ENCODE data around the gene GULP1.
"Not testable (repeated sequence)": the region's sequence is repeated elsewhere in the genome, so short reads cannot be mapped to it uniquely, and the experiment has no call there.

Gene GULP1

GRCh38 chr2:188604579-188604978 is 312.9 kb downstream of the GULP1 start (continued):
- TF ChIP-seq ZNF341 (tag by site-specific recombination; IDR thresholded peaks at IDR 0.05; ENCODE audit: low read depth) (no peak), ZBTB10 (tag by site-specific recombination; IDR thresholded peaks at IDR 0.05) (no peak), YY2 (tag by site-specific recombination; IDR thresholded peaks at IDR 0.05) (no peak), HOXA7 (CRISPR knock-in tag; IDR thresholded peaks at IDR 0.05; ENCODE audit: borderline replicate concordance) (no peak), ZNF311 (tag by site-specific recombination; IDR thresholded peaks at IDR 0.05; ENCODE audit: borderline replicate concordance) (no peak), ZNF16 (tag by site-specific recombination; IDR thresholded peaks at IDR 0.05; ENCODE audit: low read depth) (no peak)

GRCh38 chr2:188605609-188606584 is 314.2 kb downstream of the GULP1 start:
- H3K36me3 ChIP-seq (ENCODE audit: control insufficient read depth in 2 of 2, insufficient read depth in 1 of 2, low read length in 2 of 2); H3K9me3 ChIP-seq (ENCODE audit: control insufficient read depth, insufficient read depth, low read depth, low read length); POLR2A ChIA-PET; H3K4me1 ChIP-seq (ENCODE audit: control insufficient read depth, insufficient read depth, low read length); H3K27ac ChIP-seq (ENCODE audit: extremely low read depth, low read depth, low read length); H3K4me3 ChIP-seq (ENCODE audit: low read depth, low read length): not testable (repeated sequence)
- CTCF ChIA-PET: interaction anchor here (0.6 kb wide), 1 partner anchor 82 kb away, joined by 3 read pairs; no protein-coding TSS in a partner anchor

- CTCF ChIA-PET; H3K36me3 ChIP-seq (ENCODE audit: control insufficient read depth in 2 of 2, insufficient read depth in 1 of 2, low read length in 2 of 2); H3K9me3 ChIP-seq (ENCODE audit: control insufficient read depth, insufficient read depth, low read depth, low read length); H3K27ac ChIP-seq (ENCODE audit: extremely low read depth, low read depth, low read length); H3K4me1 ChIP-seq (ENCODE audit: control insufficient read depth, insufficient read depth, low read length); POLR2A ChIA-PET; H3K4me3 ChIP-seq (ENCODE audit: low read depth, low read length): not testable (repeated sequence)
Measured at GRCh38 chr2:188606596-188606995, 314.9 kb downstream of the GULP1 start.

- TF ChIP-seq ZNF704 (tag by site-specific recombination; IDR thresholded peaks at IDR 0.05): no peak
- TF ChIP-seq ZNF24 (tag by site-specific recombination; IDR thresholded peaks at IDR 0.05): no peak
- TF ChIP-seq ZNF521 (tag by site-specific recombination; IDR thresholded peaks at IDR 0.05): no peak
- no peak for TF ChIP-seq PRDM2 (tag by site-specific recombination; IDR thresholded peaks at IDR 0.05; ENCODE audit: borderline replicate concordance)
- no peak for TF ChIP-seq ZNF302 (tag by site-specific recombination; IDR thresholded peaks at IDR 0.05; ENCODE audit: low read depth)
- no peak for TF ChIP-seq ZNF837 (tag by site-specific recombination; IDR thresholded peaks at IDR 0.05)
- TF ChIP-seq ZIC2 (tag by site-specific recombination; IDR thresholded peaks at IDR 0.05): no peak
- no peak for TF ChIP-seq ZNF391 (tag by site-specific recombination; IDR thresholded peaks at IDR 0.05; ENCODE audit: borderline replicate concordance, low read depth)
- TF ChIP-seq ZNF37A (tag by site-specific recombination; IDR thresholded peaks at IDR 0.05): no peak
- no peak for TF ChIP-seq ZXDB (tag by site-specific recombination; IDR thresholded peaks at IDR 0.05)
- TF ChIP-seq ZNF658 (tag by site-specific recombination; IDR thresholded peaks at IDR 0.05): no peak
- no peak for TF ChIP-seq ZNF248 (tag by site-specific recombination; IDR thresholded peaks at IDR 0.05)
- TF ChIP-seq ZNF48 (tag by site-specific recombination; IDR thresholded peaks at IDR 0.05): no peak
- no peak for TF ChIP-seq ZBTB1 (tag by site-specific recombination; IDR thresholded peaks at IDR 0.05)
- ChIA-PET POLR2A (no interaction called here), CTCF (no interaction called here)
- Histone ChIP-seq H3K9me3 (ENCODE audit: control insufficient read depth, insufficient read depth, low read depth, low read length) (no peaks in the 10 kb centered on the region), H3K36me3 (ENCODE audit: control insufficient read depth in 2 of 2, insufficient read depth in 1 of 2, low read length in 2 of 2) (no peaks in the 10 kb centered on the region), H3K4me3 (ENCODE audit: low read depth, low read length) (no peak overlapping the region), H3K27ac (ENCODE audit: extremely low read depth, low read depth, low read length) (no peak overlapping the region), H3K4me1 (ENCODE audit: control insufficient read depth, insufficient read depth, low read length) (no peaks in the 10 kb centered on the region)
Measured at GRCh38 chr2:188607501-188607900, 315.8 kb downstream of the GULP1 start.

Measured in HEK293 (cell line).